ENCODE measurements around the gene PTPRT.

The PTPRT gene

DNA sequence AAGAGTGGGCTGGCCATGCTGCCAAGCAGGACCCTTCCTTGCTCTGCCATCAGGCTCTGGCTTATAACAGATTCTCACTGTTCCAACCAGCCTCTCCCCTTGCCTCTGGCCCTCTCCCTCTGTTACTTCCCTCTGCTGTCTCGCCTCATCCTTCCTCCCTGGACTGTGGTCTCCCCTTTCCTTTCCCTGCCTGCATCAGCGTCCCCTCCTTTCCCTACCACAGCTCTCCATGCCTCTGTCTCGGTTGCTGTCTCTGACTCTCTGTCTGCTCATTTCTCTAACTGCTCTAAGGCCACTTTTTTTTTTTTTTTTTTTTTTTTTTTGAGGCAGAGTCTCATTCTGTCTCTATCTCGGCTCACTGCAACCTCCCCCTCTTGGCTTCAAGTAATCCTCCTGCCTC lies 173.4 kb downstream of the PTPRT start:
- no peak for DNase-seq

DNA sequence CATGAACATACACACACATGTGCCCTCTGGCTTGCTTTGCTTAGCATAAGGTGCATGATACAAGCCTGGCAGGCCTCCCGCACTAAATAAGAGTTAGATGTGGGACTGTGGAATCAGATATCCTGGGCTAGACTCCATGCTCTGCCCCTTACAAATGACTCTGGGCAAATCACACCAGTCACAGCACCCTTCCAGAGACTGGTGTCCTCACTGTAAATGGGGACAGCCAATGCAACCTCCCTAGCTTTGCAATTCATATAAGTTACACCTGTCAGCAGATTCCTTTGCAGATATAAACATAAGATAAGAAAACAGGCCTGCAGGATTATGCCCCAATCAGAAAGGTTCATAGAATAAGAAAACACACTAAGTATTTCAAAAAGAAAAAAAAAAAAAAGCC lies 174.1 kb downstream of the PTPRT start:
- no peak for DNase-seq

DNA sequence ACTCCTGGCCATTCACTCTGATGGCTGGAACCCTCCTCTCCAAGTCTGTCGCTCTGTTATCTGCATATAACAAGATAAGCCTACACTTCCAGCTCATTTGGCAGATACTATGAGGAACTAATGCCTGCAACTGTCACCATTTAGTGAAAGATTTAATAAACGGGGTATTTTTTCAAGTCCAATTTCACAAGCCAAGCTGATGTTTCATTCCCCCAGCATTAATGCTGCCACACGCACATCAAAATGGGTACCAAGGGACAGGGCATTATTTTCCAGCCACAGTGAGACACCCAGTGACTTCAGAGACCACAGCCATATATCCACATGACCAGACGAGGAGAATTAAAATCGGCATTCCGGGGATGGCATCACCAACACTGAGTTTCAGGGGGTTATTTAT lies 175.5 kb downstream of the PTPRT start:
- no peak for DNase-seq

GRCh38 chr20:43011491-43011890 lies 178.2 kb downstream of the PTPRT start:
- DNase-seq = no peak

GRCh38 chr20:43009532-43009931 lies 180.2 kb downstream of the PTPRT start:
- DNase-seq = no peak

GRCh38 chr20:43007525-43007924 lies 182.2 kb downstream of the PTPRT start:
- no peak for DNase-seq

DNA sequence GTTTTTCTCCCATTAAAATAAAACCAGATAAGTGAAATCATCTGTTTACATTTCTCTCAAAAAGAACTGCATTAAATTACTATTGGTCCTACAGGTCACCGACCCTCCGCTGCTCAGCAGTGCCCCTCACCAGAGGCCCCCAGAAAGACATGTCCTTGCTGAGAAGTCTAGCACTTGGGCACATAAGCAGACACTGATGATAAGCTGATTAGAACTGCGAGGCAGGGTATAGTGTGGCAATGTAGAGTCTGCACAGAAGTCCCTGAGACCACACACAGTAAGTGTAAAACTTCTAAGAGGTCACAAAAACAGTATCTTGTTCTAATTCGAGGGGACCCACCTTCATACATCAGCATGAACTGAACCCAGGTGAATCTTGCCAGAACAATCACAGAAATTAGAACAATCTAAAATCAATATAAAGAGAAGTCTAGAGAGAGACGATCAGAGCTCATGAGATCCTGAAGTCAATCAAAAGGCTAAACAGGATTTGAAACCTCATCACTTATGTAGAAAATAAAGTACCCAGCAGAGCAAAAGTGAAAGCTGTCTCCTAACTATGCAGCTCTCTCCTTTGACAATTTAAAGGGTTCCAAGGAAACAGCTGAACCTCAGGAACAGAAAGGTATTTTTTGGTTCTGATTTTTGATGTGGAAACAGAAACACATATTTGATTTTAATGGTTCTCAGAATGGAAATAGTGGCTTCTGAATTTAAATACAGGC lies 182.9 kb downstream of the PTPRT start:
- DNase-seq = no peak

GRCh38 chr20:43003318-43003944 lies 186.3 kb downstream of the PTPRT start:
- DNase-seq = no peak

DNA sequence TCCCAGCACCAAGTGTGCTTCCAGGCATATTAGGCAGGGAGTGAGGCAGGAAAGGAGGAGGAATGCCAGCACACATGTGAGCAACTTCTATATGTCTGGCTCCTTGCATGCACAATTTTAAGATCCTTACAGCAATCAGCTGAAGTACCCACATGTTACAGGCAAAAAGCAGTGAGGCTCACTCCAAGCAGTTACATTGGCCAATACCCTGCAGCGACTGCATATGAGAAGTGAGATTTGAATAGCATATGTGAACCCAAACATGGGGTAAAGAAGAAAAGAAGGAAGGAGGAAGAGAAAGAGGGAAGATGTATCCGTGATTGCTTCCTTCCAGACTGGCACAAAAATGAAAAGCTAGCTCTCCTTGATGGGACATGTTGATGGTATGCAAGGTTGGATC lies 193.6 kb downstream of the PTPRT start:
- DNase-seq = no peak

GRCh38 chr20:42988319-42988718 lies 201.4 kb downstream of the PTPRT start:
- no peak for DNase-seq

- DNase-seq = no peak
Measured at GRCh38 chr20:42987376-42988114, 202.2 kb downstream of the PTPRT start.

DNA sequence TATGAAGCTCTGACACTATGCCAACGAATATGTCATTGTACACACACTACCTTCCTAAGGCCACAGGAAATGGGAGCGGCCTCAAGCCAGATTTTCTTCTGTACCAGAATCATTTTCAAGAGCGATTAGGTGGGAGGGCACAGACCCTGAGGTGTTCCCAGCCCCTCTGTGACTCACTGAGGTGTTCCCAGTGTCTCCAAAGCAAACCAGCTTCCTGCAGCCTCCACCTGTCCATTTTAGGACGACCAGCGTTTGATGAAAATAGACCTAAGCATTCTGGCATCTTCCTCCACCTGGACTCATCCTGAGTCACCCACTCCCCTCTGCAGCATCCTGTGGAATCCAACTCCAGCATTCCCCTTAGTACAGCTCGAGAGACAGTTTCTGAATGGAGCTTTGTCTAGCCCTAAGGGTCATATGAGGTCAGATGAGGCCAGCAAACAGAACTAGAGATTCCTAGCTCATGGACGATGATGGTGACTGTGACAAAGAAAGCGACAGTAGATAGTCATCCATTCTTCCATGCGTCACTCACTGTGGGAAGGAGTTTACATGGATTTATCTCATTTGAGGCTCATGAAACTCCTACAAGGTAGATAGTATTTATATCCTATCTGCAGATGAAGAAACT lies 203.4 kb downstream of the PTPRT start:
- DNase-seq = no peak

DNA sequence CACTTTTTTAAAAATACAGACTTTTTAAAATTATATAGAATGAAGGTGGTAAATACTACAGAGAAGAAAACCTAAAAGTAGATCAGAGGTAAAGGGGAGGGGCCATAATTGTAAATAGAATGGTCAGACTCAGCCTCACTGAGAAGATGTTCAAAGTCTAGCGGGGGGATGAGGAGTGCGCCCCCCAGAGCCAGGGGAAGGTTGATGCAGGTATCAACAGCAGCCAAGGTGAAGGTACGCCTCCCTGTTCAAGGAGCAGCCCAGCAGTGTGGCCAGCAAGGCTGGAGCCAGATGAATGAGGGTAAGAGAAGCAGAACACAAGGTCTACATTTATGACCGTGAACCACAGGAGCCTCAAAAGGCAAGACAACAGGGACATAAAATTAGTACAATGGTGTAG lies 204.1 kb downstream of the PTPRT start:
- no peak for DNase-seq

GRCh38 chr20:42982218-42982617 lies 207.5 kb downstream of the PTPRT start:
- no peak for DNase-seq

DNA sequence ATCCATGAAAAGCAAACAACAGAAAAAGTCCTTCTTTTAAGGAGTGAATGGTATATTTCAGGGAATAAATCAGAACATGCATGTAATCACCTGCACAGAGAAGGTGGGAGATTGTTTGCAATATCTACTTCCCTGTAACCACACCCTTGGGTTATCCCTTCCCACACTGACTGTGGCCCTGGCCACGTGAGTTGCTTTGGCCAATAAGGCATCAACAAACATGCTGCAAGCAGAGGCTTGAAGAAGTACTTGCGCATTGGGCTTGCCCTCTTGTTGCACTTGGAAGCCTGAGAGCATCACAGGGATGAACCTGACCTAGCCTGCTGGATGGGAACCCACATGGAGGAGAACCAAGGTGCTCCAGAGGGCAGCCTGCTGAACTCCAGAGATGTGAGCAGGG lies 208.5 kb downstream of the PTPRT start:
- no peak for DNase-seq

DNA sequence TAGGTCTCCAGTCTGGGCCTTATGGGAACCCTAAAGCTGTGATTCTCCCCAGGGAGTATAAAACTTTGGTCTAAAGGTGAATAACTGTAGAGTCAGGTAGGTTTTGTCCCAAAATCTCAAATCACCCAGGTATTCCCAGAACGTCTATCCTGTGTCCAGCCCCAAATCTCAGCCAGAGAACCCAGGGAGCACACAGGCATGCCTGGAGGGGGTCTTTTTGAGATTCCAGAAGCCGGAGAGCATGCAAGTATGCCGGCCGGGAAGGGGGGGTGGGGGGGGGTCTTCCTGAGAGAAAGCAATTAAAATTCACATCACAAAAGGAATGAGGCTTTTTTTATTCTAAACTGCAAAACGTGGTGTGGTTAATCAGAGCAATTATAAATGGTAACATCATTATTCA lies 210.0 kb downstream of the PTPRT start:
- no peak for DNase-seq

DNA sequence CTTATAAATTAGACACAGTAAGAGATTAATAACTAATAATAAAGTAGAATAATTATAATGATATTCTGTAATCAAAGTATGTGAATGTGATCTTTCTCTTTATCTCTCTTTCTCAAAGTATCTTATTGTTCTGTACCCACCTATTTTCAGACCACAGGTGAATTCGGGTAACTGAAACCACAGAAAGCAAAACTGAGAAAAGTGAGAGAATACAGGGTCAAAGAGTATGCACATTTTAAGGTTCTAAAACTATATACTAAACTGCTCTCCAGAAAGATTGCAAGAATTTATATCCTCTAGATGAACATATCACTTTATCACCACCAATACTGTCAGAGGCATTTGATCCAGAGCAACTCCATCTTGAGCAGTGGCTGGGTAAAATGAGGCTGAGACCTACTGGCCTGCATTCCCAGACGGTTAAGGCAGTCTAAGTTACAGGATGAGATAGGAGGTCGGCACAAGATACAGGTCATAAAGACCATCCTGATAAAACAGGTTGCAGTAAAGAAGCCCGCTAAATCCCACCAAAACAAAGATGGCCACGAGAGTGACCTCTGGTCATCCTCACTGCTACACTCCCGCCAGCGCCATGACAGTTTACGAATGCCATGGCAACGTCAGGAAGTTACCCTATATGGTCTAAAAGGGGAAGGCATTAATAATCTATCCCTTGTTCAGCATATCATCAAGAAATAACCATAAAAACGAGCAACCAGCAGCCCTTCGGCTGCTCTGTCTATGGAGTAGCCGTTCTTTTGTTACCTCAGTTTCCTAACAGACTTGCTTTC lies 211.3 kb downstream of the PTPRT start:
- DNase-seq = no peak

DNA sequence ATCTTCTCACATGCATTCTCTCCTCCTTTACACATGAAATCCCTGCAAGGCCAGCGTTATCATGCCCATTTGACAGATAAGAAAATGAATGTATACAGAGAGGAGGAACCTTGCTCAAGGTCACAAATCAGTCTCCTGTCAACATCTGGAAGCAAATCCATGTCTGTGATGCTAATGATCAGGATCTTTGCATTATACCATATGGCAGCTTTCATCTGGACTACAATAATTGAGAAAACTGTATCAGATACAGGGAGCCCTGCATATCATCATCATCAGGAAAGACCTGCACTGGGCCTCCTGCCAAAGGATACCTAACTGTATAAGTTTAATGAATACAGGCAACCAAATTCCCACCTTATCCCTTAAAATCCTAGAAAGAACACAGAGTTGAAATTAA lies 213.7 kb downstream of the PTPRT start:
- DNase-seq = no peak

DNA sequence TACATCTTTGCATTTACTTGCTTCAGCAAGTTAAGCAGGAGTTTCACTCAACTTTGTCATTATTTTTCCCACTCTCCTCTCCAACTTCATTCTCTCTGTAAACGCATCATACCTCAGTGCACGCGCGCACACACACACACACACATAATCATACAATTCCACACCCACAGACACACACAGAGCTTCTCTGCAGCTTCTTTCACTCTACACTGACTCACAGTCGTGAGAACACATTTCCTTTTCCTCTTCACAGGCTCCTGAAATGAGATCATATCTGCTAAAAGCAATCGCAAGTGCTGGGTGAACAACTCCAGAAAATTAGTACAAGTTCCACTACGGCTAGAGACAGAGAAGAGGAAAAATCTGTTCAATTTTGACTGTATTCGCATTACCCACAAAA lies 215.4 kb downstream of the PTPRT start:
- no peak for DNase-seq

GRCh38 chr20:42972591-42972990 lies 217.1 kb downstream of the PTPRT start:
- DNase-seq = no peak

DNA sequence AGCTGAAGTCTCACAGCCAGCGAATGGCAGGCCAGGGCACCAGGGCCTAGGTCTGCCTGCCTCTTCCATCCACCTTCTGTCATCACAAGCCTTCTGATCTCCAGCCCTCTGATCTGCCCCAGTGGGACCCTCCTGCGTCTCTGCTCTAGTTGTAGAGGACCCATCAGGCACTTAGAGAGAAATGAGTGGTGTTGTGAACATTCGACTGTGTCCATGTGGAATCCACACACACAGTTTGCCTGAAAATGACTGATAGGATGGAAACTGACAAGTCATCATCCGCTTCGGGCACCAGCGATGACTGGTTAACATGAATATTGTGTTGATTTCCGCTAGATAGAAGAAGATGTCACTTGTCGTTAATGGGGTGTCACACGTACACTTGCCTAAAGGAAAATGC lies 221.0 kb downstream of the PTPRT start:
- no peak for DNase-seq

DNA sequence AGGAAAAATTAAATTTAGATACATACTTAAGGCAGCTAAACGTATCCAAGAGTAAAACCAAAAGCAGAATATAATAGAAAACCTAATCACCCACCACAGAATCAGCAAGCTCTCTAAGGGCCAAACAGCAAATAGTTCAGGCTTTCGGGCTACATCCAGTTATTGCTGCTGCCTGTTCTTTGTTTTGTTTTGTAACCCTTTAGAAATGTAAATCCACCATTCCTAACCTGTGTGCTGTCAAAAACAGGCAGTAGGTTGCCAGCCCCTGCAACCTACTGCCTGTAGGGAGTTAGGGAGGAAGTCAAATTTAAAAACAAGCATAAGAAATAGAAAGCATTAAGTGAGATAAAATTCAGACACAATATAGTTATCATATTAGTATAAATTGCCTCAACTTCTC lies 225.9 kb downstream of the PTPRT start:
- DNase-seq = no peak

DNA sequence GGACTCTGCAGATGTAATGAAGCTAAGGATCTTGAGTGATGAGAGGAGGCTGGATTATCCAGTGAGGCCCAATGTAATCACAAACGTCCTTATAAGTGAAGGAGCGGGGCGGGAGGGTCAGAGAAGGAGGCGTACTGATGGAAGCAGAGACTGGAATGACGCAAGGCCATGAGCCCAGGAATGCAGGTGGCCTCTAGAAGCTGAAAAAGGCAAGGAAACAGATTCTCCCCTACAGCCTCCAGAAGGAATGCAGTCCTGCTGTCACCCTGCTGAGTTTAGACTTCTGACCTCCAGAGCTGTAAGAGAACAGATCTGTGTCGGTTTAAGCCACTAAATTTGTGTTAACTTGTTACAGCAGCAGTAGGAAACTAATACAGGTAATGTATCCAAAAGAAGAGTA lies 227.9 kb downstream of the PTPRT start:
- DNase-seq = no peak
